Fibroblast of peridontal ligament (primary cell): Measurements from ENCODE around the gene OR6X1.
"Not testable (repeated sequence)": the region's sequence is repeated elsewhere in the genome, so short reads cannot be mapped to it uniquely, and the experiment has no call there.

Experiments
- DNase-seq: peaks from one replicate; pipeline ENCODE4 v3.0.0-alpha.2; 2010; ENCODE audit errors: extremely low read depth

OR6X1 gene

DNA sequence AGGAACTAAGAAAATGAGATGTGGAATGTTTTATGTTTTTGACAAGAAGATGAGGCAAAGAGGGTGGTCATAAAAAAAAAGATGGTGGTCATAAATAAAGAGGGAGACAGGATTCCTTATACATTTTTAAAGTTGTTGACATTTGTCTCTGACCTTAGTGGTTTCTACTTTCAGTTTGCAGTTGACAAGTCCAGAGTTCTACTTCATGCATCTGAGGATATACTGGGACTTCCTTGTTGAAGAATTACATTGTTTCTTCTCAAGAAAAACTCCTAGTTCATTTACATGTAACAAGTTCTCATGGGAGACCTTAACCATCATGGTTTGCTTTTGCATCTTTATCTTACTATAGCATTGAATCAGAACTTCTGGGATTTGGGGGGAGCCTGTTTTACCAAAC, 1.2 kb downstream of the OR6X1 start:
- no peak for DNase-seq

DNA sequence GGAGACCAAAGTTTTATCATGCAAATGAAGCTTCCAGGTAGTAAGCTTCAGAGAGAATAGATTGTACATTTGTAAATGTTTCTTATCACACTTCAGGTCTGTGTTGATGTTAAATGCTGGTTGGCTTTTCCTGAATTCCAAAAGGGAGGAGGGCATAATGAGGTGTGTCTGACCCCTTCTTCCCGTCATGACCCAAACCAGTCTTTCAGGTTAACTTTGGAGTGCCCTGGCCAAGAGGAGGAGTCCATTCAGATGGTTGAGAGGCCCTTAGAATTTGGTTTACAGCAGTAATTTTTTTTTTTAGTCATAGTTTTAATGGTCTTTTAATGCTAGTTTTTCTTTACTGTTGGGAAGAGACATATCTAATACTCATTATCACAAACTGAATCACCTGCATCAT, 2.5 kb downstream of the OR6X1 start:
- DNase-seq = no peak

DNA sequence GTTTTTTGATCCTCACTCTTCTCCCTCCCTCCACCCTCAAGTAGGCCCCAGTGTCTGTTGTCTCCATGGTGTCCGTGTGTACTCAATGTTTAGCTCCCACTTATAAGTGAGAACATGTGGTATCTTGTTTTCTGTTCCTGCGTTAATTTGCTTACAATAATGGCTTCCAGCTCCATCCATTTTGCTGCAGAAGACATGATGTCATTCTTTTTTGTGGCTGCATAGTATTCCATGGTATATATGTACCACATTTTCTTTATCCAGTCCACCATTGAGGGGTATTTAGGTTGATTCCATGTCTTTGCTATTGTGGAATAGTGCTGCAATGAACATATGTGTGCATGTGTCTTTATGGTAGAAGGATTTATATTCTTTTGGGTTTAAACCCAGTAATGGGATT, 6.0 kb downstream of the OR6X1 start:
- not testable (repeated sequence) for DNase-seq

DNA sequence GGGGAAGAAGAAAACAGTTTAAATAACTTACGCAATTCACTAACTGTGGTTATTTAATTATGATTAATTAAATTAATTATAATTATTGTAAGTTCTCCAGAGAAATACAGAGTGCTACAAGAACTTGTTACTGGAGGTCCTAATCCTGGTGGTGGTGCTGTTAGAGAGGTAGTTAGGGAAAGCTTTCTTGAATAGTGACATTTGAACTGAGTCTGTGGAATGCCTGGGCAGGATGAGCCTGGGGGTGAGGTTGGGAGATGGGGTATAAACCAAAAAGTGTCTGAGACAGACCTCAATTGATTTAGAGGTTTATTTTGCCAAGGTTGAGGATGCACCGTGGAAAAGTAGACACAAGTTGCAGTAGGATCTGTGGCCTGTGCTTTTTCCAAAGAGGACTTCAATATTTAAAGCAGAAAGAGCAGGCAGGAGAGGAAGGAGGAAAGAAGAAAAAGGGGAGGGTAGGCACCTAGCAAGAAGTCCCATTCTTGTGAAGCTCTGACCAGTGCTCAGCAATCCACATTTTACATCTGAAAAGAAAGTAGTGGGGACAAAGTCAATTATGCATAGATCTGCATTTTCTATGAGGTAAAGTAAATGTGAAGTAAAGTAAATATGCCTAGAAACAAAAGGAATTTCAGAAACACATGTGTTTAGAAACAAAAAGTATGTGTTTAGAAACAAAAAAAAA, 8.4 kb downstream of the OR6X1 start:
- DNase-seq = no peak

DNA sequence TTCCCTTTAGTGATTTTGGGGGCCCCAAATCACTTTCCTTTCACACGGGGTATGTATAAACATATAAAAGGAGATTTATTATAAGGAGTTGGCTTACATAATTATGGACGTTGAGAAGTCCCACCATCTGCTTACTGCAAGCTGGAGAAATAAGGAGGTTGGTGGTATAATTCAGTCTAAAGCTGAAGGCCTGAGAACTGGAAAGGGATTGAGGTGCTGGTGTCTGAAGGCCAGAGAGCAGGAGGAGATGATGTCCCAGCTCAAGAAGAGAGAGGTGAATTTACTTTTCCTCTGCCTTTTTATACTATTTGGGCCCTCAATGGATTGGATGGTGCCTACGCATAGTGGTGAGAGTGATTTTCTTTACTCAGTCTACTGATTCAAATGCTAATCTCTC, 11.6 kb downstream of the OR6X1 start:
- no peak for DNase-seq

DNA sequence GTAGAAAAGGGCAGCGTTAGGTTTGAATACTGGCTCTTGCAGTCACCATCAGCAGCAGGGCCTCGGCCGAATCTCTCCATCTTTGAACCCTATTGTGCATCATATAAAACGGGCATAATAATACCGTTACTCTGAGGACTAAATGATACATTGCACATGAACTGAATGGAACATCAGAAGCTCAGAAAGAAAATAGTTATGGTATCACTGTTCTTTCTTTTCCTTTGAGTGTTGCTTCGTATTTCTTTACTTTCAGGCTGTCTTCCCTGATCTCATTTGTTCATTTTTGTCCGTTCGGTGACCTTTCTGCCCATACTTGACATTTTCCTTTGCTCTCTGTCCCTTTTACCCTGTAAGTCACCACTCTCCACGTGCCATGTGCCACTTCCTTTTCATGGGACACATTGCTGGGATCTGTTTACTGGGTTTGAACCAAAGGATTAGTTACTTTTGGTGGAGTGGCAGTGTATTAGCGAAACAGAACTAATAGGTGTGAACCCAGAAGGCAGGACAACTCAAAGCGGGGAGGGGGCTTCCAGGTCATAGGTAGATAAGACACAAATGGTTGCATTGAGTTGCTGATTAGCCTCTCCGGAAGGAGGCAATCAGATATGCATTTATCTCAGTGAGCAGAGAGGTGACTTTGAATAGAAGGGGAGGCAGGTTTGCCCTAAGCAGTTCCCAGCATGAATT, 12.1 kb downstream of the OR6X1 start:
- DNase-seq = peak; percentile 21

DNA sequence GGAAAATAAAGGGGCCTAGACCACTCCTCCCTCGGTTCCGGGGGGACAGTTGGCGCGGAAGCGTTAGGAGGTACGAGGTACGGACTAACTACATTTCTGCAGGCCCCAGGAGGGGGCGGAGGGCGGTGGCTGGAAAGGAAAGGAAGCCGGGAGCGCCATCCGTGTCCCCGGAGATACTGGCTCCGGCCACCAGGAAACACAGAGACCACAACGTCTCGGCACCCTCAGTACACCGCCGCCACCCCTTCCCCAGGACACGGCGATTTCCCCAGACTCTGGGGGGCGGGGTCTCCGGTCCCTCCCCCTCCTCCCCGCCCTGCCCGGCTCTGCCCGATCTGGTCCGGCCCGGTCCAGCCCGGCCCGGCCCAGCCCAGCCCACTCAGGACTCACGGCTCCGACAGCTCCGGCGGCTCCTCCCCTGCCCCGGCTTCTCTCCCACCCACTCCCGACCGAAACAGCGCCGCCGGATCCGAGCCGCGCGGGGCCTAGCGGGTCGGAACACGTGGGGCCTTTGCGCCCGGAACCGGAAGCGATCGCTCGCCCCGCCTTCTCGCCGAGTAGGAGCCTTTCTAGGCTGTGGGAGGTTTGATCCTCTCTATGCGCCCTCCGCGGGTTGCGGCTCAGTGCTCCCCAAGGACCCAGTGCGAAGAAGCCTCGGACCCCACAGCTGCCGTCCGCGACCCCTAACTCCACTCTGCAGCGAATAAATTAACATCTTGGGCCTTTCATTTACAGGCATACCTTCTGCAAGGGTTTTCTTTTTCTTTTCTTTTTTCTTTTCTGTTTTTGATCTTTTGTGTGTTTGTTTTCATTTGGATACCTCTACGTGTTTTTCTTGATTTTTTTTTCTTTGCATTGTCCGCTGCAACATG, 12.9 kb downstream of the OR6X1 start, which contains the start of gene ZNF202:
Gene ZNF202, minus strand, starts transcription at position 502 of the 872 bp plus-strand sequence. CDS start 10,772 bp downstream, outside the sequence.
- DNase-seq = peak; percentile 86

DNA sequence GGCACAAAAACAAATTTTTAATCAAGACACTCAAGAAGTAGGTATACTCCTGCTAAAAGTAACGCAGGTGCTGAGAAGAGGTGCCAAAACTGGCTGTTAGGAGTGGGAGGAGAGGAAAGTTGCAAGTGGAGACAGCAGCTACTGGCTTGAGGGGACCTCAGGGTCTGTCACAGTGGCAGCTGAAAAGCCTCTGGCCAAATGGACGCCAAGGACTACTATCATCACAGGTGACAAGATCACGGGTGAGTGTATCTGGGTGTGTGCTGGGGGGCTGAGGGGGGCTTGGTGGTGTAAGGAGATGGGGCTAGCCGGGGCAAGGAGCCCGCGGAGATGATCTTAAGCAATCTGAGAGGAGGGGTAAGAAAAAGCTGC, 13.5 kb downstream of the OR6X1 start:
- no peak for DNase-seq

DNA sequence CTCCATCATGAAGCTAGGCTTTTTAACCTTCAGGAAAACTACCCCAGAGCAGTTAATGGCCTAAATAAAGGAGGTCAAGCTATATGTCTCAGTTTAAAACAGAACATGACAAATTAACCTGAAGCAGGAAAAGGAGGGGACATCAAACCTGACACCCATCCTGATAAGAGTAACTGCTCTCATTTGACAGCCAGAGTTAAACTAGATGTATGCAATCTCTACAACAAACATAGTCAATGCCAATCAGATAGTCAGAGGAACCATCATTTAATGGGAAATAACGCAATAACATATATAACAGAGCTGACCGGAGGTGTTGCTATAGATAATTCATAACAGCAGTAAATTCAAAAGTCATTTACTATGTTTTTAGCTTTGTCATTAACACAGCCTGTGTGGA, 15.9 kb downstream of the OR6X1 start:
- no peak for DNase-seq

DNA sequence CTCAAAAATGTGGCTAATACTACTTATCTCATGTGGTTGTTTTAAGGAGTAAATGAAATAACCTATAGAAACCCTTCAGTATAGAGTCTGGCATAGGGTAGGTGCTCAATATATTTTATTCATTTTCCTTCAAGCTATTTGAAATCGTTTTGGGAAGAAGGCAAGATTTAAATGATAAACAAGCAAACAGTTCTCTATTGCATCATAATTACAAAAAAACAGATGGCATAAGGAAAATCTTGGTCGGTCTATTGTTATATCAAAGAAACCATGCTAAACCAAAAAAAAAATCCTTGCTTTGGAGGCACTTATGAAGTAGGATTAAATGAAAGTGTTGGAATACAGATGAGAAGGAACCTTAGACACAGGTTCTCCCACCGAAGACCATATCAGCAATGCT, 17.5 kb downstream of the OR6X1 start:
- no peak for DNase-seq

DNA sequence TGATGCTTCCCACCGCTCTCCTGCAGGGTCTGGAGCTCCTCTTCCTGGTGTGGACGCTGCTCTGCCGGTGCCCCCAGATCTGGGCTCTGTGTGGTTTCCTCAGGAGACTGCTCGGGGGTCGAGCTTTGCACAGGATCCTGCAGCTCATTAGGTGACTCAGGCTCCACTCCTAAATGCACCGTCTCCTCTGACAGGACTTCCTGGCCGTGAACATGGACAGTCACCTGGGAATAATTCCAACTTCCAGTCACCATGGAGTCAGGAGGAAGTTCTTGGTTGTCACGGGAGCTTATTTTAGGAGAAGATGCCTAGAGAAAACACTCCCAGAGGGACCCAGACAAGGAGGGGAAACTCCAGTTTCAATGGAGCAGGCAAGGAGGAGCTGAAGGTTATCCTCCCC, 24.7 kb downstream of the OR6X1 start:
- DNase-seq = no peak

DNA sequence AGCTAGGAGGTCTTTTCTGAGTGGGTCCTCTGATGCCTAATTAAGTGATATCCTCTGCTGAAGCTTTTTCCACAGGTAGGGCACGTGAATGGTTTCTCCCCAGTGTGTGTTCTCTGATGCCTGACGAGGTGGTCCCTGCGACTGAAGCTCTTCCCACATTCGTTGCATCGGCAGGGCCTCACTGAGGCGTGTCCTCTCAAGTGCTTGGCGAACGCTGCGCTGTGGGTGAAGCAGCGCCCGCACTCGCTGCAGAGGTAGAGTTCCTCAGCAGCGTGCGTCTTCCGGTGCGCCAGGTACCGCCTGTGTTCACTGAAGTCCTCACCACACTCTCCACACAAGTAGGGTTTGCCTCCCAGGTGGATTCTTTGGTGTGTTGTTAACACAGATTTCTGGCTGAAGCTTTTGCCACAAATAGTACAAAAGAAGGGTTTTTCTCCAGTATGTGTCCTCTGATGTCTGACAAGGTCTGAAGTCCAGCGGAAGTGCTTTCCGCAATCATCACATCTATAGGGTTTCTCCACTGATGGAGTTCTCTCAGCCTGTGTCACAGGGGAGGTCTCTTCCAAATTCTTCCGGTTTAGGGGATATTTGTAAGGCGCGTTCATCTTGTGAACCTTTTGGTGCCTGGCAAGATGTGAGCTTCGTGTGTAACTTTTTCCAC, 28.2 kb downstream of the OR6X1 start:
- DNase-seq = no peak

DNA sequence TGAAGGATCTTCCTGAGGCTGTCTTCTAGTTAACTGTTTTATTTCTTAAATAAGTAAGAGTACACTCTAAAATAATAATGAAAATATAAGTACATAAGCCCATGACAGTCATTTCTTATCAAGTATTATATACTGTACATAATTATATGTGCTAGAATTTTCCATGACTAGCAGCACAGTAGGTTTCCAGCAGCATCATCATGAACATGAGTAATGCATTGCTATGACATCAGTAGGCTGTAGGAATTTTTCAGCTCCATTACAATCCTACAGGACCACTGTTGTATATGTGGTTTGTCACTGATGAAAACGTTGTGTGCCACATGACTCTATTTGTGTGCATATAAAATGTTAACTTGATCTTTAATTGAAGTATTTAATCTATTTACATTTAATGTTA, 34.9 kb downstream of the OR6X1 start:
- DNase-seq = peak; percentile 60

DNA sequence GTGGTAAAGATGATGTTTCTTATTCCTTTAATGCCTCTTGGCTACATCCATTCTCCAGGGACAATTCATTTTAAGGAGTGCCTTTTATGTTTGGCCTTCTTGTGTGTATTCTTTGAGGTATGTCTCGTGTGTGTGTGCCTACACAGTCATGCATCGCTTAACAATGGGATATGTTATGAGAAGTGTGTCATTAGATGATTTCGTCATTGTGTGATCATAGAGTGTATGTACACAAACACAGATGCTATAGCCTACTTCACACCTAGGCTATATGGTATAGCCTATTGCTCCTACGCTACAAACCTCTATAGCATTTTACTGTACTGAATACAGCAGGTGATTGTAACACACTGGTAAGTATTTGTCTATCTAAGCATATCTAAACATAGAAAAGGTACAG, 35.8 kb downstream of the OR6X1 start:
- no peak for DNase-seq

DNA sequence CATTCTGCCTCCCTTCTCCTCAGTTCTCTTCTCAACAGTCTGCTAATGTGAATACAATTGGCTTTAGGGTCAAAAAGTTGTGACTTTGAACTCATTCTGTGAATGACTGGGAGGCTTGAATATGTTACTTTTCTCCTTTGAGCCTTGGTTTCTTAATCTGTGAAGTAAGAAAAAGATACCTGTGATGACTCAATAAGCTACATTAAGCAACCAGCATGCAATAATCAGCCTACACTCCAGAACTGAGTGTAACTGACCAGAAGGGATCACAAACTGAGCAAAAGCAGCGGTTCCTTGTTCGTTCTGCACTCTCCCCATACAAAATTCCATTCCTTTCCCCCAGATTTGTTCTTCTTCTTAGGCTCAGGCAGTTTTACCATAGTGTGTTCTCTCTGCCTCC, 36.3 kb downstream of the OR6X1 start:
- no peak for DNase-seq

DNA sequence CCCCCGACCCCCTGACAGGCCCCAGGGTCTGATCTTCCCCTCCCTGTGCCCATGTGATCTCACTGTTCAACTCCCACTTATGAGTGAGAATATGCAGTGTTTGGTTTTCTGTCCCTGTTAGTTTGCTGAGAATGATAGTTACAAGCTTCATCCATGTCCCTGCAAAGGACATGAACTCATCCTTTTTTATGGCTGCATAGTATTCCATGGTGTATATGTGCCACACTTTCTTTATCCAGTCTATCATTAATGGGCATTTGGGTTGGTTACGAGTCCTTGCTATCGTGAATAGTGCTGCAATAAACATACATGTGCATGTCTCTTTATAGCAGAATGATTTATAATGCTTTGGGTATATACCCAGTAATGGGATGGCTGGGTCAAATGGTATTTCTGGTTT, 41.7 kb downstream of the OR6X1 start:
- not testable (repeated sequence) for DNase-seq

DNA sequence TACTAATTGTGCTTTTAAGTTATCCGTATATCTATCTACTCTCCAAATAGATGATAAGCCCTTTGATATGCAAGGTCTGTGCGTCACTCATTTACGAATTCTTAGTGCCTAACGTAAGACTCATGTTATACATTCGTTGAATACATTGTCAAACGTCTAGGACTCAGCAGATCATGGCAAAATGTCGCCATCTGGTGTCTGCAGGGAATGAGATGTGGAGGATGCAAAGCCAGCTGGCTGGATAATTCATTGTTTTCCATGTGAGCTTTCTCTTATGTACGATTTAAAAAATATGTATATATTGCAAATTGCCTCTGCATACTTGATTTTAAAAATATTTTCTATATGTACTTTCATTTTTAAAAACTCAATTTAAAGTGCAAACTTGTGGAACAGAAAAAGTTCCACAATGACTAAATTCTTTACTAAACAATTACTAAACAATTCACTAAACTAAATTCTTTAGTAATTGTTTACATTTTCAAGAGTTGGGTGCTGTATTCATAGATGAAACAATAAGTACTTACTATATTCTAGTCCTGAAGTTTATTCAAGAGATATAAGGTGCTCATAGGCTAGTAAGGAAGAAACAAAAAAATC, 46.6 kb downstream of the OR6X1 start:
- peak; percentile 81 for DNase-seq

DNA sequence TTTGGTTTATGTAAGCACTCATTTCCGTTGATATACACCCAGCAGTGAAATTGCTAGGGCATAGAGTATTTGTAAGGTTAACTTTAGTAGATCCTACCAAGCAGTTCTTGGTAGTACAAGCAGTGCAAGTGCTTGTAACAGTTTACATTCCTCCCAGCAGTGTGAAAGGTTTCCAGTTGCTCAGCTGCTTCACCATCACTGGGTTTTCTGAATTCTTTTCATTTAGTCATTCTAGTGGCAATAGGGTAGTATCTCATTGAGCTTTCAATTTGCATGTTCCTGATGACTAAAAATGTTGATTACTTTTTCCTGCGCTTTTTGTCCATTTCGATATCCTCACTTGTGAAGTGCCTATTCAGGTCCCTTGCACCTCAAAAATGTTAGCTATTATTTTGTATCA, 47.1 kb downstream of the OR6X1 start:
- DNase-seq = peak; percentile 12

DNA sequence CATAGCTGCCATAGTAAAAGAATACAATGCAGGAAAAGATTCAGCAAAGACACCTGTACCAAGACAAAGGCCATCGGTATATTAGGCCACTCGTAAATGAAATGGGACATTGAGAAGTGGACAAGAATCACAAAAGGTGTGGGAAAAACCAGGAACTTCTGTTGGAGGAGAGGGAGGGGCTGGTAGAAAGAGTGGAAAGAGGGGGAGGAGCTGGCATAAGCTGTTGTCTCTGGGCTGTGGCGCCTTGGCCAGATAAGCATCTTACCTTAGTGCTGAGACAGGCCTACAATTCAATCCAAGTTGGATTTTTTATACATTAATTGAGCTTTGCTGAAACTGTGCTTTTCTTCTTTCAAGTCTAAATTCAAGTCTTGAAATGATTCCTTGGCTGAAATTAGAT, 50.0 kb downstream of the OR6X1 start:
- no peak for DNase-seq
